ACC112 (cell line): ENCODE results near the gene DTHD1.

Experiments
- H2AFZ ChIP-seq: fragments of 200-600 bp; sonication (generic); one replicate; pipeline ENCODE4 v1.6.0; 2017; ENCODE audit warnings: antibody characterized with exemption, low read length; ENCODE audit not compliant: unreplicated experiment
- H3K27ac ChIP-seq: fragments of 200-600 bp; sonication (generic); 2 replicates; pipeline ENCODE4 v1.5.1; 2014; ENCODE audit warnings: low read depth, mild to moderate bottlenecking, antibody characterized with exemption, low read length, moderate library complexity
- H3K27me3 ChIP-seq: fragments of 200-600 bp; sonication (generic); 2 replicates; pipeline ENCODE4 v1.6.1; 2014; ENCODE audit warnings: mild to moderate bottlenecking, antibody characterized with exemption, low read length, moderate library complexity, mixed read lengths; ENCODE audit not compliant: insufficient read depth
- H3K36me3 ChIP-seq: fragments of 200-600 bp; sonication (generic); 2 replicates; pipeline ENCODE4 v1.6.1; 2016; ENCODE audit warnings: mild to moderate bottlenecking, antibody characterized with exemption, low read length, moderate library complexity, mixed read lengths; ENCODE audit not compliant: insufficient read depth
- H3K4me1 ChIP-seq: fragments of 200-600 bp; sonication (generic); one replicate; pipeline ENCODE4 v1.6.1; 2016; ENCODE audit warnings: low read length, mixed read lengths; ENCODE audit not compliant: insufficient read depth, unreplicated experiment, control insufficient read depth
- H3K4me3 ChIP-seq: fragments of 200-600 bp; sonication (generic); 2 replicates; pipeline ENCODE4 v1.5.1; 2014; ENCODE audit warnings: mild to moderate bottlenecking, low read depth, low read length
- H3K79me2 ChIP-seq: fragments of 200-600 bp; sonication (generic); one replicate; pipeline ENCODE4 v1.6.0; 2016; ENCODE audit warnings: low read length; ENCODE audit not compliant: control insufficient read depth, unreplicated experiment, insufficient read depth

Gene DTHD1

GRCh38 chr4:36281384-36282106, at the start of gene DTHD1:
DTHD1 (plus strand) TSS chr4:36281616; CDS start chr4:36281759, 143 bp downstream.
- no peak within 1 kb of the TSS for H3K27ac ChIP-seq
- H3K79me2 ChIP-seq = no peaks in the 10 kb centered on the region
- H3K27me3 ChIP-seq = no peaks in the 10 kb centered on the region
- no peak within 1 kb of the TSS for H3K4me3 ChIP-seq
- H3K36me3 ChIP-seq = no peaks in the 10 kb centered on the region
- no peak within 1 kb of the TSS for H2AFZ ChIP-seq
- H3K4me1 ChIP-seq = no peaks in the 10 kb centered on the region

GRCh38 chr4:36233567-36234266, 47.7 kb upstream of the DTHD1 start:
- Histone ChIP-seq H2AFZ (no peak overlapping the region), H3K27ac (no peak overlapping the region), H3K79me2 (no peaks in the 10 kb centered on the region), H3K4me1 (no peaks in the 10 kb centered on the region), H3K27me3 (no peaks in the 10 kb centered on the region), H3K4me3 (no peak overlapping the region), H3K36me3 (no peaks in the 10 kb centered on the region)

GRCh38 chr4:36235306-36235705, 46.1 kb upstream of the DTHD1 start:
- Histone ChIP-seq H3K27me3 (no peaks in the 10 kb centered on the region), H3K4me3 (no peak overlapping the region), H3K79me2 (no peaks in the 10 kb centered on the region), H2AFZ (no peak overlapping the region), H3K36me3 (no peaks in the 10 kb centered on the region), H3K27ac (no peak overlapping the region), H3K4me1 (no peaks in the 10 kb centered on the region)

- no peak overlapping the region for H3K27ac ChIP-seq
- H3K36me3 ChIP-seq = no peaks in the 10 kb centered on the region
- no peaks in the 10 kb centered on the region for H3K27me3 ChIP-seq
- H3K79me2 ChIP-seq = no peaks in the 10 kb centered on the region
- H2AFZ ChIP-seq = no peak overlapping the region
- H3K4me1 ChIP-seq = no peaks in the 10 kb centered on the region
- no peak overlapping the region for H3K4me3 ChIP-seq
Measured at GRCh38 chr4:36236159-36236558, 45.3 kb upstream of the DTHD1 start.

- Histone ChIP-seq H3K4me3 (no peak overlapping the region), H3K27ac (no peak overlapping the region), H2AFZ (no peak overlapping the region), H3K27me3 (0 out of 2 replicates have a peak, but pooled peaks cover 1% of the 10 kb centered on the region), H3K79me2 (no peaks in the 10 kb centered on the region), H3K4me1 (no peaks in the 10 kb centered on the region), H3K36me3 (no peaks in the 10 kb centered on the region)
Measured at GRCh38 chr4:36237366-36238313, 43.8 kb upstream of the DTHD1 start.

GRCh38 chr4:36241771-36242170, 39.6 kb upstream of the DTHD1 start:
- H3K79me2 ChIP-seq = no peaks in the 10 kb centered on the region
- no peak overlapping the region for H2AFZ ChIP-seq
- H3K4me3 ChIP-seq = peak overlapping the region; percentile 1; the same call in 1 of the 2 replicates
- no peak overlapping the region for H3K27ac ChIP-seq
- H3K36me3 ChIP-seq = no peaks in the 10 kb centered on the region
- peaks cover 32% of the 10 kb centered on the region for H3K27me3 ChIP-seq
- H3K4me1 ChIP-seq = no peaks in the 10 kb centered on the region

- no peak overlapping the region for H3K4me3 ChIP-seq
- H3K4me1 ChIP-seq = no peaks in the 10 kb centered on the region
- no peaks in the 10 kb centered on the region for H3K36me3 ChIP-seq
- H3K27ac ChIP-seq = no peak overlapping the region
- H3K27me3 ChIP-seq = peaks cover 32% of the 10 kb centered on the region
- H2AFZ ChIP-seq = no peak overlapping the region
- no peaks in the 10 kb centered on the region for H3K79me2 ChIP-seq
Measured at GRCh38 chr4:36242629-36243354, 38.6 kb upstream of the DTHD1 start.

GRCh38 chr4:36243355-36244256, 37.8 kb upstream of the DTHD1 start:
- Histone ChIP-seq H3K27me3 (peaks cover 32% of the 10 kb centered on the region), H3K36me3 (no peaks in the 10 kb centered on the region), H3K4me1 (no peaks in the 10 kb centered on the region), H3K79me2 (no peaks in the 10 kb centered on the region), H3K27ac (no peak overlapping the region), H3K4me3 (peak overlapping the region; percentile 75), H2AFZ (peak overlapping the region; percentile 60)

- Histone ChIP-seq H2AFZ (peak within 1 kb of the TSS; percentile 60), H3K36me3 (no peaks in the 10 kb centered on the region), H3K4me3 (peak within 1 kb of the TSS; percentile 75), H3K4me1 (no peaks in the 10 kb centered on the region), H3K79me2 (no peaks in the 10 kb centered on the region), H3K27me3 (peaks cover 32% of the 10 kb centered on the region), H3K27ac (no peak within 1 kb of the TSS)
Measured at GRCh38 chr4:36244257-36245082, 36.9 kb upstream of the DTHD1 start, which contains the start of gene ARAP2. ARAP2 (minus strand) TSS chr4:36244514; CDS start chr4:36229486, 15,028 bp downstream.
